Measurements from ENCODE around the gene PPP6R1. TPM values are rescaled to one million over a fixed set of nuclear protein-coding genes. Genes with fewer than 3 reads are reported as not detected.

Gene PPP6R1
- total and polyA plus RNA-seq, 2 of the 13 experiments (the other 11 are each of a cell fraction or from before 2014, with no cell fraction given), result 25.8 to 54.0 TPM

DNA sequence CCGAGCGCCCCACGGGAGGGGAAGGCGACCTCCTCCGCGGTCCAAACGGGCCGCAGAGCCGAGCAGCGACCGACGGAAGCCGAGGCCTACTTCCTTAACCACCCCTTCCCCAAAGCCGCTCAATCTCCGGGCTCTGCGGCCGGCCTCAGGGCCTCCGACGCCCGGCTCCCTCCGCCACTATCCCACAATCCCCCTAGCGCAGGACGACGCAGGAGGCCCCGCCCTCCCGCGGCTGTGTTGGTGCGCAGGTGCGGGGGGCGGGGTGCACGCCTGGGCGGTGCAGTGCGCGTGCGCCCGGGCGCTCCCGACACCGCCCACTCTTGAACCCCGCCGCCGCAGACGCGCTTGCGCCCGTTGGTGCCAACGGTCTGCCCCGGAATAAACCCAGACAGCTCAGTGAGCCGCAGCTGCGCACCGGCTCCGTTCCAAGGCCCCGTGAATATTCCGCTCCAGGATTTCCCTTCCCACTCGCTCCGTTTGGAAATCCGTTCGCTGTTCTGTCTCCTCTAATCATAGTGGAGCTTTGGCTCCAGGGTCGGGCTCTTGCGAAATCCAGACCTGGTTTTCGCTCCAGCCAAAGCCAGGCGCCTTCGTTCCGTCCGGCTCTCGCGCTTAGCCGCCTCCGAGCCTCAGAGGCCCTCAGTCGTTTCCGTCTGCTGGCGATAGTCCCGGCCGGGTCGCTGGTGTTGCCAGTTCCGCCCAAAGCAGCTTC lies at the start of gene PPP6R1 (continued):
- TF ChIP-seq ZMYM4 (CRISPR knock-in tag; IDR thresholded peaks at IDR 0.05) (peak; percentile 86), ZNF850 (CRISPR knock-in tag; conservative IDR thresholded peaks at IDR 0.05) (no peak), ZNF556 (CRISPR knock-in tag; IDR thresholded peaks at IDR 0.05; ENCODE audit: borderline replicate concordance) (peak; percentile 89; the same call in 1 of the 2 replicates), ZFP37 (CRISPR knock-in tag; IDR thresholded peaks at IDR 0.05; ENCODE audit: borderline replicate concordance) (no peak), GATAD2A (CRISPR knock-in tag; IDR thresholded peaks at IDR 0.05) (peak; percentile 87), RBM39 (IDR thresholded peaks at IDR 0.05; ENCODE audit: low read depth, low read length, poor library complexity, severe bottlenecking) (peak; percentile 81), GATAD1 (CRISPR knock-in tag; IDR thresholded peaks at IDR 0.05) (peak; percentile 84), ZNF567 (CRISPR knock-in tag; IDR thresholded peaks at IDR 0.05; ENCODE audit: borderline replicate concordance) (peak; percentile 63; the same call in 1 of the 2 replicates), ZNF546 (CRISPR knock-in tag; conservative IDR thresholded peaks at IDR 0.05) (peak; percentile 80; the same call in 1 of the 2 replicates), THYN1 (CRISPR knock-in tag; IDR thresholded peaks at IDR 0.05; ENCODE audit: borderline replicate concordance, low read depth) (no peak), ZKSCAN1 (IDR thresholded peaks at IDR 0.05; ENCODE audit: low read length) (0 out of 2 replicates have a peak, but pooled peaks have one; percentile 59), KDM6A (CRISPR knock-in tag; IDR thresholded peaks at IDR 0.05; ENCODE audit: low read depth) (0 out of 2 replicates have a peak, but pooled peaks have one; percentile 31), ZBTB21 (CRISPR knock-in tag; IDR thresholded peaks at IDR 0.05) (peak; percentile 62; the same call in 1 of the 2 replicates), SP5 (CRISPR knock-in tag; IDR thresholded peaks at IDR 0.05; ENCODE audit: borderline replicate concordance, low read depth) (peak; percentile 58; the same call in 1 of the 2 replicates), ZNF260 (CRISPR knock-in tag; IDR thresholded peaks at IDR 0.05; ENCODE audit: borderline replicate concordance, low read depth) (no peak), MXD4 (CRISPR knock-in tag; IDR thresholded peaks at IDR 0.05) (peak; percentile 76), BCL6 (CRISPR knock-in tag; IDR thresholded peaks at IDR 0.05) (peak; percentile 58), POLR2G (IDR thresholded peaks at IDR 0.05; ENCODE audit: low read depth, low read length) (peak; percentile 93)
- TF ChIP-seq, protein P1, sequence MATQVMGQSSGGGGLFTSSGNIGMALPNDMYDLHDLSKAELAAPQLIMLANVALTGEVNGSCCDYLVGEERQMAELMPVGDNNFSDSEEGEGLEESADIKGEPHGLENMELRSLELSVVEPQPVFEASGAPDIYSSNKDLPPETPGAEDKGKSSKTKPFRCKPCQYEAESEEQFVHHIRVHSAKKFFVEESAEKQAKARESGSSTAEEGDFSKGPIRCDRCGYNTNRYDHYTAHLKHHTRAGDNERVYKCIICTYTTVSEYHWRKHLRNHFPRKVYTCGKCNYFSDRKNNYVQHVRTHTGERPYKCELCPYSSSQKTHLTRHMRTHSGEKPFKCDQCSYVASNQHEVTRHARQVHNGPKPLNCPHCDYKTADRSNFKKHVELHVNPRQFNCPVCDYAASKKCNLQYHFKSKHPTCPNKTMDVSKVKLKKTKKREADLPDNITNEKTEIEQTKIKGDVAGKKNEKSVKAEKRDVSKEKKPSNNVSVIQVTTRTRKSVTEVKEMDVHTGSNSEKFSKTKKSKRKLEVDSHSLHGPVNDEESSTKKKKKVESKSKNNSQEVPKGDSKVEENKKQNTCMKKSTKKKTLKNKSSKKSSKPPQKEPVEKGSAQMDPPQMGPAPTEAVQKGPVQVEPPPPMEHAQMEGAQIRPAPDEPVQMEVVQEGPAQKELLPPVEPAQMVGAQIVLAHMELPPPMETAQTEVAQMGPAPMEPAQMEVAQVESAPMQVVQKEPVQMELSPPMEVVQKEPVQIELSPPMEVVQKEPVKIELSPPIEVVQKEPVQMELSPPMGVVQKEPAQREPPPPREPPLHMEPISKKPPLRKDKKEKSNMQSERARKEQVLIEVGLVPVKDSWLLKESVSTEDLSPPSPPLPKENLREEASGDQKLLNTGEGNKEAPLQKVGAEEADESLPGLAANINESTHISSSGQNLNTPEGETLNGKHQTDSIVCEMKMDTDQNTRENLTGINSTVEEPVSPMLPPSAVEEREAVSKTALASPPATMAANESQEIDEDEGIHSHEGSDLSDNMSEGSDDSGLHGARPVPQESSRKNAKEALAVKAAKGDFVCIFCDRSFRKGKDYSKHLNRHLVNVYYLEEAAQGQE (IDR thresholded peaks at IDR 0.05; ENCODE audit: borderline replicate concordance in 1 of 2, low read depth in 1 of 2, low read length in 2 of 2), result peak in 1 of 2 experiments; percentile 68; a peak in 1 of 4 replicates
- TF ChIP-seq, protein P2, sequence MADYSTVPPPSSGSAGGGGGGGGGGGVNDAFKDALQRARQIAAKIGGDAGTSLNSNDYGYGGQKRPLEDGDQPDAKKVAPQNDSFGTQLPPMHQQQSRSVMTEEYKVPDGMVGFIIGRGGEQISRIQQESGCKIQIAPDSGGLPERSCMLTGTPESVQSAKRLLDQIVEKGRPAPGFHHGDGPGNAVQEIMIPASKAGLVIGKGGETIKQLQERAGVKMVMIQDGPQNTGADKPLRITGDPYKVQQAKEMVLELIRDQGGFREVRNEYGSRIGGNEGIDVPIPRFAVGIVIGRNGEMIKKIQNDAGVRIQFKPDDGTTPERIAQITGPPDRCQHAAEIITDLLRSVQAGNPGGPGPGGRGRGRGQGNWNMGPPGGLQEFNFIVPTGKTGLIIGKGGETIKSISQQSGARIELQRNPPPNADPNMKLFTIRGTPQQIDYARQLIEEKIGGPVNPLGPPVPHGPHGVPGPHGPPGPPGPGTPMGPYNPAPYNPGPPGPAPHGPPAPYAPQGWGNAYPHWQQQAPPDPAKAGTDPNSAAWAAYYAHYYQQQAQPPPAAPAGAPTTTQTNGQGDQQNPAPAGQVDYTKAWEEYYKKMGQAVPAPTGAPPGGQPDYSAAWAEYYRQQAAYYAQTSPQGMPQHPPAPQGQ (CRISPR knock-in tag; IDR thresholded peaks at IDR 0.05; ENCODE audit: borderline replicate concordance), result no peak
- TF ChIP-seq, protein P3, sequence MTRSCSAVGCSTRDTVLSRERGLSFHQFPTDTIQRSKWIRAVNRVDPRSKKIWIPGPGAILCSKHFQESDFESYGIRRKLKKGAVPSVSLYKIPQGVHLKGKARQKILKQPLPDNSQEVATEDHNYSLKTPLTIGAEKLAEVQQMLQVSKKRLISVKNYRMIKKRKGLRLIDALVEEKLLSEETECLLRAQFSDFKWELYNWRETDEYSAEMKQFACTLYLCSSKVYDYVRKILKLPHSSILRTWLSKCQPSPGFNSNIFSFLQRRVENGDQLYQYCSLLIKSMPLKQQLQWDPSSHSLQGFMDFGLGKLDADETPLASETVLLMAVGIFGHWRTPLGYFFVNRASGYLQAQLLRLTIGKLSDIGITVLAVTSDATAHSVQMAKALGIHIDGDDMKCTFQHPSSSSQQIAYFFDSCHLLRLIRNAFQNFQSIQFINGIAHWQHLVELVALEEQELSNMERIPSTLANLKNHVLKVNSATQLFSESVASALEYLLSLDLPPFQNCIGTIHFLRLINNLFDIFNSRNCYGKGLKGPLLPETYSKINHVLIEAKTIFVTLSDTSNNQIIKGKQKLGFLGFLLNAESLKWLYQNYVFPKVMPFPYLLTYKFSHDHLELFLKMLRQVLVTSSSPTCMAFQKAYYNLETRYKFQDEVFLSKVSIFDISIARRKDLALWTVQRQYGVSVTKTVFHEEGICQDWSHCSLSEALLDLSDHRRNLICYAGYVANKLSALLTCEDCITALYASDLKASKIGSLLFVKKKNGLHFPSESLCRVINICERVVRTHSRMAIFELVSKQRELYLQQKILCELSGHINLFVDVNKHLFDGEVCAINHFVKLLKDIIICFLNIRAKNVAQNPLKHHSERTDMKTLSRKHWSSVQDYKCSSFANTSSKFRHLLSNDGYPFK (CRISPR knock-in tag; IDR thresholded peaks at IDR 0.05; ENCODE audit: borderline replicate concordance), result peak; percentile 75; the same call in 1 of the 2 replicates
